Measurements from ENCODE around the gene SRRM5.
A peak's percentile ranks its signal among the peaks of the same experiment; 100 is the strongest.

SRRM5 gene

GRCh38 chr19:43623889-43624670 lies 12.2 kb downstream of the SRRM5 start:
- H3K36me3 ChIP-seq, result no peaks in the 10 kb centered on the region
- no peak overlapping the region for H3K4me3 ChIP-seq (ENCODE audit: low read depth, low read length)
- peak; percentile 35 for DNase-seq
- TF ChIP-seq, protein P1, sequence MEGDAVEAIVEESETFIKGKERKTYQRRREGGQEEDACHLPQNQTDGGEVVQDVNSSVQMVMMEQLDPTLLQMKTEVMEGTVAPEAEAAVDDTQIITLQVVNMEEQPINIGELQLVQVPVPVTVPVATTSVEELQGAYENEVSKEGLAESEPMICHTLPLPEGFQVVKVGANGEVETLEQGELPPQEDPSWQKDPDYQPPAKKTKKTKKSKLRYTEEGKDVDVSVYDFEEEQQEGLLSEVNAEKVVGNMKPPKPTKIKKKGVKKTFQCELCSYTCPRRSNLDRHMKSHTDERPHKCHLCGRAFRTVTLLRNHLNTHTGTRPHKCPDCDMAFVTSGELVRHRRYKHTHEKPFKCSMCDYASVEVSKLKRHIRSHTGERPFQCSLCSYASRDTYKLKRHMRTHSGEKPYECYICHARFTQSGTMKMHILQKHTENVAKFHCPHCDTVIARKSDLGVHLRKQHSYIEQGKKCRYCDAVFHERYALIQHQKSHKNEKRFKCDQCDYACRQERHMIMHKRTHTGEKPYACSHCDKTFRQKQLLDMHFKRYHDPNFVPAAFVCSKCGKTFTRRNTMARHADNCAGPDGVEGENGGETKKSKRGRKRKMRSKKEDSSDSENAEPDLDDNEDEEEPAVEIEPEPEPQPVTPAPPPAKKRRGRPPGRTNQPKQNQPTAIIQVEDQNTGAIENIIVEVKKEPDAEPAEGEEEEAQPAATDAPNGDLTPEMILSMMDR (IDR thresholded peaks at IDR 0.05; ENCODE audit: low read depth, low read length), result no peak
- H3K4me1 ChIP-seq, result no peaks in the 10 kb centered on the region
- H3K27me3 ChIP-seq, result no peaks in the 10 kb centered on the region
- H3K9me3 ChIP-seq, result no peaks in the 10 kb centered on the region; the same call in 1 of the 2 replicates

- Histone ChIP-seq H3K9me3 (no peaks in the 10 kb centered on the region; the same call in 1 of the 2 replicates), H3K36me3 (no peaks in the 10 kb centered on the region), H3K4me3 (ENCODE audit: low read depth, low read length) (no peak overlapping the region), H3K27me3 (no peaks in the 10 kb centered on the region), H3K4me1 (no peaks in the 10 kb centered on the region)
- DNase-seq, result no peak
- TF ChIP-seq, protein P1 (IDR thresholded peaks at IDR 0.05; ENCODE audit: low read depth, low read length), result no peak
These were observed 13.0 kb downstream of the SRRM5 start for GRCh38 chr19:43624933-43625332.

DNA sequence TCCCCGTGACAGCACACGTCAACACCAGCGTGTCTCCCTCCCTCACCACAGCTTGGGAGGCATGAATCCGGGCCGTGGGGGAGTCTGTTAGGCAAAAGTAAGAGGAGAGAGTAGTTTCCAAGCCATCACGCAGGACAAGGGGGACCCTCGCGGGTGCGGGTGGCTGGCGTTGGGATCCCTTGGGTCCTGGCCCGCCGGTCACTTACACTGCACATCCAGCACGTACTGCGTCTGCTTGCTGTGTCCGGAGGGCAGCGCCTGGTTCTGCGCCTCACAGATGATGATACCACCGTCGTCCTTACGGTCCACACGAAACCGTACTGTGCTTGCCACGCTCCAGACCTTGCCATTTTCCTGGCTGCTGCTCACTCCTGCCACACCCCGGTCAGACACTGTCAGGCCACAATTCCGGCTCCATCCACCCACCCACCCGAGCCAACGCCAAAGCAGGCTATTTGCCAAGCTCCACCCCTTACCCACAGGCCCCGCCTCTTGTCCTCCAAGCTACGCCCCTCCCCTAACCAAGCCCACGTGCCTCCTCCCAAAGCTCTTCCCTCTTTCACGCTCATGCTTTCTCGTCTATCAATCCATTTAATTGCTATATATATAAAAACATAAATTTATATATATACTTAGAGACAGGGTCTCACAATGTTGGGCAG lies 14.2 kb downstream of the SRRM5 start:
- TF ChIP-seq, protein P1 (IDR thresholded peaks at IDR 0.05; ENCODE audit: low read depth, low read length), result peak; percentile 47
- H3K4me1 ChIP-seq, result no peaks in the 10 kb centered on the region
- no peak overlapping the region for H3K4me3 ChIP-seq (ENCODE audit: low read depth, low read length)
- no peaks in the 10 kb centered on the region for H3K36me3 ChIP-seq
- no peaks in the 10 kb centered on the region for H3K27me3 ChIP-seq
- H3K9me3 ChIP-seq, result no peaks in the 10 kb centered on the region; the same call in 1 of the 2 replicates
- peak; percentile 77 for DNase-seq

DNA sequence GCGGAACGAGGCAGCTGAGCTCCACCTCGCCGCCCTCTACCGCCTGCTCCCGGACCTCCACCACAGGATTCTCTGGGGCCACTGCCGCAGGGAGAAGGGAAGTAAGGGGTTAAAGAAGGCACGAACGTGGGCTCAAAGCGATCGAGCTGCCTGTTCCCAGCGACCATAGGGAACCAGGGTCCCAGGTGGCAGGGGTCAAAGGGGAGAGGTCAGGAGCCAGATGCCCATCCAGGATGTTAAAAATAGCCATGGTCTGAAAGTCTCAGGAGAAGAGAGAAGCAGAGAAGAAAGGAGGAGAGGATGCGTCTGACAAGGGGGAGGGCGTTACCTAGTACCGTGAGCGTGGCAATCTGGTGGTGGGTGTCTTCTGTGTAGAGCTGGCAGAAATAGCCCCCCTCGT lies 14.9 kb downstream of the SRRM5 start:
- H3K4me3 ChIP-seq (ENCODE audit: low read depth, low read length), result no peak overlapping the region
- H3K9me3 ChIP-seq, result no peaks in the 10 kb centered on the region; the same call in 1 of the 2 replicates
- H3K36me3 ChIP-seq, result no peaks in the 10 kb centered on the region
- no peak for DNase-seq
- no peaks in the 10 kb centered on the region for H3K4me1 ChIP-seq
- H3K27me3 ChIP-seq, result no peaks in the 10 kb centered on the region
- TF ChIP-seq, protein P1 (IDR thresholded peaks at IDR 0.05; ENCODE audit: low read depth, low read length), result no peak

- TF ChIP-seq, protein P1 (IDR thresholded peaks at IDR 0.05; ENCODE audit: low read depth, low read length), result no peak
- Histone ChIP-seq H3K4me3 (ENCODE audit: low read depth, low read length) (no peak overlapping the region), H3K4me1 (no peaks in the 10 kb centered on the region), H3K27me3 (no peaks in the 10 kb centered on the region), H3K36me3 (no peaks in the 10 kb centered on the region), H3K9me3 (no peaks in the 10 kb centered on the region; the same call in 1 of the 2 replicates)
- no peak for DNase-seq
These were observed 16.9 kb downstream of the SRRM5 start for GRCh38 chr19:43628646-43629326.

Measured in BE2C (cell line).